PFSK-1 (cell line): ENCODE results near the gene GHR.

Source experiments
- POLR2AphosphoS5 ChIP-seq: IDR thresholded peaks from 2 replicates; pipeline ENCODE4 v1.6.1; 2012; ENCODE audit warnings: low read depth, mild to moderate bottlenecking, control low read depth, low read length, moderate library complexity
- REST ChIP-seq, 2 experiments: IDR thresholded peaks; 2 replicates each; pipeline versions ENCODE4 v1.6.1 to v1.8.0; 2011 to 2012; ENCODE audit warnings: low read depth in 2 of 2, low read length in 2 of 2, control low read depth in 1 of 2, inconsistent platforms in 1 of 2, mild to moderate bottlenecking in 1 of 2, moderate library complexity in 1 of 2; ENCODE audit not compliant: insufficient read depth in 1 of 2
- SIN3A ChIP-seq: IDR thresholded peaks from 2 replicates; pipeline ENCODE4 v1.6.1; 2012; ENCODE audit warnings: mild to moderate bottlenecking, low read length, moderate library complexity, borderline replicate concordance; ENCODE audit not compliant: insufficient read depth

GRCh38 chr5:42718591-42718990, 295.4 kb downstream of the GHR start:
- no peak for TF ChIP-seq REST (IDR thresholded peaks at IDR 0.05; ENCODE audit: insufficient read depth in 1 of 2, low read depth in 2 of 2, low read length in 2 of 2)
- TF ChIP-seq SIN3A: no peak
- TF ChIP-seq POLR2AphosphoS5: no peak
